Subcutaneous adipose tissue (tissue), 4 donors: Measurements from ENCODE around the gene NKAIN2. TPM values are rescaled to one million over a fixed set of nuclear protein-coding genes. Genes with fewer than 3 reads are reported as not detected.

ENCODE experiments used
- CTCF ChIP-seq: fragments of 450-650 bp; IDR thresholded peaks from one replicate; pipeline ENCODE4 v1.5.1; 2016; ENCODE audit warnings: low read depth, mild to moderate bottlenecking, control low read depth, antibody characterized with exemption, moderate library complexity
- total RNA-seq, 4 donors: library from RNA; depleted of rRNA; stranded (reverse); fragments of >200 nt; gene quantifications; one replicate each; pipeline ENCODE4 v1.1.0, GENCODE V29; 2016

Gene NKAIN2
- total RNA-seq, 4 donors from 2014 or later = not detected

- TF ChIP-seq CTCF = no peak
Observed at GRCh38 chr6:124163676-124164075, 360.0 kb downstream of the NKAIN2 start.

GRCh38 chr6:124164343-124164742, 360.7 kb downstream of the NKAIN2 start:
- TF ChIP-seq CTCF = no peak

- no peak for TF ChIP-seq CTCF
Observed at GRCh38 chr6:124190256-124190655, 386.6 kb downstream of the NKAIN2 start.

- no peak for TF ChIP-seq CTCF
Observed at GRCh38 chr6:124193132-124193531, 389.5 kb downstream of the NKAIN2 start.

- no peak for TF ChIP-seq CTCF
Observed at GRCh38 chr6:124197148-124197547, 393.5 kb downstream of the NKAIN2 start.

GRCh38 chr6:124199286-124199685, 395.6 kb downstream of the NKAIN2 start:
- no peak for TF ChIP-seq CTCF

- TF ChIP-seq CTCF = no peak
Observed at GRCh38 chr6:124200661-124201060, 397.0 kb downstream of the NKAIN2 start.
